ENCODE measurements around the gene TBC1D22A.
"Not testable (repeated sequence)": the region's sequence is repeated elsewhere in the genome, so short reads cannot be mapped to it uniquely, and the experiment has no call there.

Gene TBC1D22A

DNA sequence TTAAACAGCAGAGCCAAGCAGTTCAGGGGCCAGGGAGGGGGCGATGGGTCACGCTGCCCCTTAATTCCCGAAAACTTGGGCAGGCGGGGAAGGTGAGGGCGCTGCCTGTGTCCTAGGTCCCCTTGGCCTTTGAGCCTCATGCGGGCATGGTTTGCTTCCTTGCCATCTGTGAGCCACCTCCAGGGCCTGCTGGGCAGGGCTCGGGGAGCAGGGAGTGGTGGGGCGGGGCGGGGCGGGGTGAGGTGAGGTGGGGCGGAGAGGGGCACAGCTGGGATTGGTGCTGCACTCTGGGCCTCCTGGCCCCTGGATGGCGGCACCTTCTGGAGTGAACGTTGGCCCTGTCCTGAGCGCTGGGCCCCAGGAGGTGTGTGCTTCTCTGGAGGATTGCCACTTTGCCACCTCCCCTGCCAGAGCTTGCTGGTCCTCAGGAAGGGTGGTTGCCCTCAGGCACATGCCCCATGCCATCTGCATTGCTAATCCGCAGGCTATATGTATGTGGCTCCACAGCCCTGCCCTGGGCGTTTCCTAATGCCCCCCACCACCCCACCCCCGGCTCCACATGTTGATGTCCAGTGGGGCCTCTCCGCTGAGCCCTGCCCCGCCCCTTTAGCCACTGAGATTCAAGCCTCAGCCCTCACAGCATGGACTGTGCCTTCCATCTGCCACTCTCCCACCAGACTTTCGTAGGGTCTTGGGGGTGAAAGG is 352.5 kb downstream of the TBC1D22A start:
- DNase-seq: no peak

DNA sequence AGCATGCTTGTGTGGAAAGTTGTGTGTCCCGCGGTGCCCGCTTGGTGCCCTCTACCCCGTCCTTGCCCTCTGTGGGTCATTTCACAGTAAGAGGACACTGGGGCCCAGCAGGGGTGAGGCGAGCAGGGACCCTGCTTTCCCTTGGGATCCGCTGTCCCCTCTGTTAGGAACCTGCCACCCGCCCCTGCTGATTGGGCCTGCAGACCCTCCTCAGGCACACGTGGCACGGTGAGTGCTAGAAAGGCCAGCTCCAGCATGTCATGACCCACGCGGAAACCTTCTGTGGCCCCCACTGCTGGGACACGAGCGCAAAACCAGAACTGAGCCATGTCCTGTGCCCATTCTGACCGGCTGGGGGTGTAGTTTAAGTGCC is 353.1 kb downstream of the TBC1D22A start:
- no peak for DNase-seq

DNA sequence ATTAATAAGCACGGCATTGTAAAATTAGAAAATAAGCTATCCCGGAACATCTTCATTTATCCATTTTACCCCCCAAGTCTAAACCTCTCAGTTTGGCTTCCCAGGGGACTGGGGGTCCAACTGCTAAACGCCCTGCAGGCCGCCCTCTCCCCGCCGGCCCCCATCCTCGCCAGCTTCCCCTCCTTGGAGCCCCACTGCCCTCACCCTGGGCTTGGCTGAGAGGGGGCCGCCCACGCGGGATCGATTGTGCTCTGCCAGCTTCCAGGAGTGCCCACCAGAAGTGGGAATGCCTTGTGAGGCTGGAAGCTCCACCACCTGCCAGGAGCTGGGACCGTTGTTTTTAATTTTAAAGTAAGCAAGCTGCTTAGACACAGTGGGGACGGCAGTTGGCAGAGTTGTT is 353.5 kb downstream of the TBC1D22A start:
- DNase-seq: no peak

DNA sequence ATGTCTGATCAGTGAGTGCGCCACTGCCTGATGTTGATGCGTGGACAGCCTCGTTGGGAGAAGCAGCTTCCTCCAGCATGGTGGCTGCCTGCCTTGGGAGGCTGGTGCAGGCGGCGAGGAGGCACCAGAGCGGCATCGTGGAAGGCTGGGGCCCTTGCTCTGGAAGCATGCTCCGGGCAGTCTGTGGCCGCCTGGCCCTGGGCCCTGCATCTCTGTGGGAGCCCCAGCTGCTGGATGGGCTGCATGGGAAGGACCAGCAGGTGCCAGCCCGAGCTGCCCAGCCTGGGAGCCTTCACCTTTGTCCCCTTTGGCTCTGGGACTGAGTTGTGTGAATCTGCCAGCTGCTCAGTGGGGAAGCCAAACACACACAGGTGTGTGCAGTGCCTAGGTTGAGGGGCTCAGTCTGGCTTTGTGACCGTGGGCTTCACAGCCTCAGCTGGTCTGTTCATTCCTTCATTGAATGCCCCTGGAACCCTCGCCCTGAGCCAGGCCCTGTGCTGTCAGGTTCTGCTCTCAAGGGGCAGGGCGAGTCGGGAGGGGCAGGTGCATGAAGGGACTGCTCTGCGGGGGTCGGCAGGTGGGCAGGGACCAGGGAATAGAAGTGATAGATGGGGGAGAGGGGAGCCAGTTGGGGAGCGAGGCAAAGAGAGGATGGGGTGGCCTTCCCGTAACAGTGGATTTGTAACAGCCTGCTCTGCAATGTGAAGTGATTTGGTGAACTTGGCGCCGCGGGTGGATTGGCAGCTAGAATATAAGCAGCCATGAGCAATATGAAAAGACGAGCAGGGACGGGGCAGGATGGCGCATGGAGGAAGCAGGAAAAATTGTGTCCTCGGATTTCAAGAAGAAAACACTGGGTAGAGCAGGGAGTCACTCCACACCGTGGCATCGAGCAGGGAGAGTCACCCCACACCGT is 354.2 kb downstream of the TBC1D22A start:
- DNase-seq: no peak

DNA sequence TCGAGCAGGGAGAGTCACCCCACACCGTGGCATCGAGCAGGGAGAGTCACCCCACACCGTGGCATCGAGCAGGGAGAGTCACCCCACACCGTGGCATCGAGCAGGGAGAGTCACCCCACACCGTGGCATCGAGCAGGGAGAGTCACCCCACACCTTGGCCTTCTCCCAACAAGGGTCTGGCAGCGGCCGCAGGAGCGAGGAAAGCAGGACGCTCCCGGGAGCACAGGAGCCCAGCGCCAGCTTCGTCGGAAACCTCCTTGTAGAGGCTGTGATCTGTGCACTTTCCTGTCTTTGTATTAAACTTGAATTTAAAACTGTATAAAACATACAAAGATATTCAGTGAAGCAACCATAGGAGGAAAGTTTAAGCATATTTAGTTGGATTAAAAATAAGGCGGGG is 355.0 kb downstream of the TBC1D22A start:
- not testable (repeated sequence) for DNase-seq

DNA sequence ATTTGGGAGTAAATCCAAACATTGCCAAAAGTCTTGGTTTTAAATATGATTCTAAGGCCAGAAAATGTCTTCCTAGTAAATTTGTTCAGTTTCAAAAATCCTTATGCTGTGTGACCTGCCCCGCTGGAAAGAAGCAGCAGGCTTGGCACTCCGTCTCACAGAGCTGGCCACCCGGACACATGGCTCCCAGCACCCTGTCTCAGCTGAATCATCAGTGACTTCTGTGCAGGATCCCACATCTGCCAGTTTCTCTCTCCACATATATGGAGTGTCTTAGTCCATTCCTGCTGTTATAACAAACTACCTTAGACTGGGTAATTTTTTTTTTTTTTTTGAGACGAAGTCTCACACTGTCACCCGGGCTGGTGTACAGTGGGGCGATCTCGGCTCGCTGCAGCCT is 356.7 kb downstream of the TBC1D22A start:
- DNase-seq: no peak

DNA sequence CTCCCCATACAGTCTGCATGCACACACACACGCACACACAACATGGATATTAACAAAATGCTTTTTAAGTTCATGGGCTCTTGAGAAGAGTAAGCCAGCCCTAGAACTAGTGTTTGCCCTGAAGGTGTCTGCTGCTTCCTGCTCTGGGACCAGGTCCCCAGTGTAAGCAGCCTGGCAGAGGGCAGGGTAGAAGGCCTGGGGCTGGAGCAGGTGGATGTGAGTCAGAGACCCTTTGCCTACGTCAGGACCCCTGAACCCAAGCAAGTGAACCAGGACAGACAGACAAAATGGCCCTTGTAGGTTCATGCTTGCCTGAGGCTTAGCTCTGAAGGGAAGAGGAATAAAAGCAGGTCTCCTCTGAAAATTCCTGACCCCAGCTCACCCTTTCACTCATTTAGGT is 357.9 kb downstream of the TBC1D22A start:
- no peak for DNase-seq

DNA sequence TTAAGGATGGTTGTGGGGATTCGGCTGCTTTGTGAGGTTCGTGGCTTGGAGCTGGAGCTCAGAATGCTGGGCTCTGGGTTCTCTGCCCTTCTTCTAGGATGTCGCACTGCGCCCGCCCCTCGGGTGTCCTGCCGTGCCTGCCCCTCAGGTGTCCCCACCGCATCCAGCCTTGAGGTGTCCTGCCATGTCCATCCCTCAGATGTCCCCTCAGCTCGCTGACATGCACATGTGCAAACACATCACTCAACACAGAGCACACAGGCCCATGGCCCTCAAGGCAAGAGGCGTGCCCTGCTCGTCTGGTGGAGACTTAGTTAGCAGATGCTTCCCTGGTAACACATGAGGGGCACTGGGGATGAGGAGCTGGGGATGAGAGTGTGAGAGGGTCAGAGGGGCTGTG is 359.3 kb downstream of the TBC1D22A start:
- no peak for DNase-seq

DNA sequence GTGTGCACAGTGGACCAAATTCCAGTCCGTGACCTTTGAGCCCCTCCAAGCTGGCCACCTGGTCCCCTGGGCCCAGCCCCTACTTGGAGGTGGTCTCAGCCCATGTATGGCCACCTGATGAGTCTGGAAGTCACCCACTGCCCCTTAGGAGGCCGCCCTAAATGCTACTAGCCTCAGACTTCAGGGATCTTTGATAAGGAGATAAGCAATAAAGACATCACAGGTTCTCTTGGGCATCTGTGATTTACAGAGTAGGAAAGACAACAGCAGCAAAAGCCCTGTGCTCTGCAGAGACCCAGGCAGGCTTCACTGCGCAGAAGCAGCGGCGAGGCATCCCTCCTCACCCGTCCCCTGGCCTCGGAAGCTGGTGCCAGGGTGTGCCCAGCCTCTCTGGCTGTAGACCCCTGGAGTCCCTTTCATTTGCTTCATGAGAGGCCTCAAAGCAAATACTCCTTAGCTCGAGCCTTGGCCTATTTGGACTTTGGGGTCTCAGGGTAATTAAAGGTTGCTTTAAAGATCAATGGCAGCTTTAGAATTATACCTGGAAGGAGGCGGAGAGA is 360.1 kb downstream of the TBC1D22A start:
- DNase-seq: no peak

DNA sequence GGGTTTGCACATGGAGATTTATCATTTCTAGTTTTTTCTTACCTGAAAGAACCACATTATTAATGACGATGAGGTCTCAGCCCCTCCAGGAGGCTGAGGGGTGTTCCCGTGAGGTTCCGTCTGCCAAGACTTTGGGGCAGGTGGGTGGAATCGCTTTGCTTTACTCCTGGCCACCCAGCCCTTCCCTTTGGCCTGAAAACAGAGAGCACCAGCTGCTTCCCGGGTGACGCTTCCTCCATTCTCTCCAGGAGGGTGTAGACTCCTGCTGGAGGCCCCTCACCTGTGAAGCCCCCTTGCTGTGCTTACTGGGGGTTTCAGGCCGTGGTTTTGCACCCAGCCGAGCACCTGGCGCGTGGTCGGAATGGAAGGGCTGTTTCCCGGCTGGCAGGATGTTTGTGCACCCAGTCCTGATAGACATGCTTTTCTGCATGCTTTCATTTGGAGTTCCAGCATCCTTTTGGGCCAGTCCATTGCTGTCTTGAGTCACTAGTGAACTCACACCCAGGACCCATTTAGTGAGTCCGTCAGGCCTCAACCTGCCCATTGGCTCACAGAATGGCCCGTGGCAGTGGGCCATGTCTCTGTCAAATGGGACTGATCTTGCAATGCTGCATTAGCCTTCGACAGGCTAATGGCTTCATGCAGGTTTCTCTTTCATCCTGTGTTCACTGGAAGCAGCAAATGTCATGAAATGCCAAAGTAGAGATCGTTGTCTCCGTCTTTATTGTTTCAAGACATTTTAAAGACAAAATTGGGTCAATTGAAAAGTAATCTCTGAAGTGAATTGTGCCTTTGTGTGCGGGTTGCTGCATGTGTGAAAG is 360.8 kb downstream of the TBC1D22A start:
- DNase-seq: no peak

DNA sequence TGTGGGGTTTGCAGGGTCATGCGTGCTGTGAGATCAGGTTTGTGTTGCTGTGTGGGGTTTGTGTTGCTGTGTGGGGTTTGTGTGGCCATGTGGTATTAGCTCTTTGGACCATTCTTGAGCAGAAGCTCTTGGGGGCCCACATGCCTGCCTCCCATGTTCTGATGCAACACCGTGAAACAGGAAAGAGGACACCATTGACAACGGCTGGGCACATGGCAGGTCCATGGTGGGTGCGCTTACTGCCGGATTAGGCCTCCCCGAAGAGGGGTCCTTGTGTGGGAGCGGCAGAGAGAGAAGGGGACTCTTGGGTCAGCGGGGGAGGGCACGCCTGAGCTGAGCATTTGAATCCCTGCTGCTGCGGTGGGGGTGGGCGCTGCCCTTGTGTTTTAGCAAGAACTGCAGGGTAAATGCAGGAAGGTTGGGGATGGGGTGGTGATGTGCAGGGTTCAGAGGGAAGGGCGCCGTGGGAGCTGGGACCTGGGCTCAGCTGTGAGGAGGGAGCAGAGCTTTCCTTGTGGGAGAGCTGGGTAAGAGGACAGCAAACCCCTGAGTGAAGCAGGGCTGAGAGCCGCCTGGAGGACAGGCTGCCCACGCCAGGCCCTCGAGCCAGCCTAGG is 361.5 kb downstream of the TBC1D22A start:
- DNase-seq: no peak

DNA sequence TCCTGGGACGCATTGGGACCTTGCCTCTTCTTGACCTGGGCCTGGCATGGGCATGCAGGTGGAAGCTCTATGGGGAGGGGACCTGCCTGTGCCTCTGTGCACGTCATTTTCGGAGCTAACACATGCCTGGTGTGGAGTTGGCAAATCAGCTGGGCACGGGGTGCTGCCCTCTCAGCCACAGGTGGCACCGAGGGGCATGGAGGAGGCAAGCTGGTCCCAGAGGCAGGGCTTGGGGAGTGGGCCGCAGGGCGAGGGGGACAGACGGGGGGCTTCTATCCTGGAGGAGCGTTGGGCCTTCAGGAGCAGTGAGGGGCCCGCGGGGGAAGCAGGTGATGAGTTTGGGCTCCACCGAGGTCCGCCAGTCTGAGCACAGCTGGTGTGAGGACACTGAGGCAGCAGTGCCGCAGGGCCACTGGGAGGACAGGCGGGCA is 362.0 kb downstream of the TBC1D22A start:
- no peak for DNase-seq

DNA sequence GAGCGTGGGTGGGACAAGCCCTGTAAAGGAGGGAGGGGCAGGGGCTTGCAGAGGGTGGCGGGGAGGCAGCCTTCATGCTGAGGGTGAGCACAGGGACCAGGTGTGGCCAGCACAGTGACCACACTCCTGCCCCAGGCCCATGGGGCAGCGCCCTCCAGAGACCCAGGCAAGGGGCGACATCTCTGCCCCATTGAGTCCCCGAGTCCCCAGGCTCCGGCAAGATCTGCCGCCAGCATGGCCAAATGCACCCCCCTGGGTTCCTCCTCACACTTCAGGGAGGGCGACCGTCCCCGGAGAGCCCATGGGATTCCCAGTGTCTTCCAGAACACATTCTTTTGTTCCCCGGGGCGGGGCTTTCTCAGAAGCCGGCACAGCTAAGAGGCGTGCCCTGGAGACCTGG is 362.5 kb downstream of the TBC1D22A start:
- no peak for DNase-seq

DNA sequence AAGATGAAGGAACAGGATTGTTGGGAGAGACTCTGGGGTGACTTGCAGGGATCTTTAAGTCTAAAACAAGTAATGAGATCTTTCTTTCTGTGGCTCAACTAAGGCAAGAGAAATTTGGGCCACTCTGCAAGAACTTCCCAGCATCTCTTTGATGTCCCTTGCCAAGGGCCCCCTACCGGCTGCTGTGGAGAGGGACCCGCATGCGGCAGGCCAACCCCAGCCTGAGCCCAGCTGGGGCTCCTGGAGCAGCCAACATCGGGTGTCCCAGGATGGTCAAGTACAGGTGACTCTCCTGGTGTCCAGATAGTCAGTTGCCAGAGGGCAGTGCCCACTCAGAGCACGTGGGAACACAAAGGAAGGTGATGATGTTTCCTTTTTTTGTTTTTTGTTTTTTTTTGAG is 363.2 kb downstream of the TBC1D22A start:
- no peak for DNase-seq

DNA sequence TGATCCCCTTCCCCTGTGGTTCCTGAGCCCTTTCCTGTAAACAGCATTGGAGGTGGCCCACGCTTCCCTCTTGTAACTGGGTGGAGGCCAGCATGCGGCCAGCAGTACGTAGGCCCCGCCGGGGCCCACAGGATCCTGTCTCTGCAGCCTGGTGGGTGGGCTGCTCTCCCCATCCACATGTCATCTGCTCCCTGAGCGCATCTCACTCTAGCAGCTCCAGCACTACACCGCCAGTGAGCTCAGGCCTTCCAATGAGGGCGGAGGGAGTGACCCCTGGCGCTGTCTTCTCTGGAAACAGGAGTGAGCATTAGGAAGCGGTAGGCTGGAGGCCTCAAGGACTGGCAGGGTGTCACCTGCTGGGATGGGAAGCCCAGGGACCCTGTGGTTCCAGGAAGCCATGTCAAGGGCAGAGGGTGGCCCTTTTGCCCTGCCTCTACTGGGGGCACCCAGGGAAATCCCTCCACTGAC is 363.9 kb downstream of the TBC1D22A start:
- no peak for DNase-seq

DNA sequence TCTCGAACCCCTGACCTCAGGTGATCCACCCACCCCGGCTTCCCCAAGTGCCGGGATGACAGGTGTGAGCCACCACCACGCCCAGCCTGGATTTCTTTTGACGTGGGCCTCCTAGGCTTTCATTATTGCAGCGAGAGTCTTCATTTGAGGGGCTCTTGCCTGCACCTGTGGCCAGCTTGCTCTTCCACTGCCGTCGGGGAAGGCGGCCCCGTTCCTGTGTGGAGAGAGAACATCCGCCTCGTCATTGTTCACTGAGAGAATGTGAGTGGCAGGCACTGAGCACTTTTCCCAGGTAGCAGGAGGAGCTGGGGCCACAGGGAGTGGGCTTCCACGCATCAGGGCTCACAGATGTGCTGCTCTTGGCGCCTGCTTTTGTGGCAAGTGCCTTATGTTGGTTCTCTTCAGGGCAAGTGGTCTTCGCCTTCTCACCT is 365.0 kb downstream of the TBC1D22A start:
- no peak for DNase-seq

DNA sequence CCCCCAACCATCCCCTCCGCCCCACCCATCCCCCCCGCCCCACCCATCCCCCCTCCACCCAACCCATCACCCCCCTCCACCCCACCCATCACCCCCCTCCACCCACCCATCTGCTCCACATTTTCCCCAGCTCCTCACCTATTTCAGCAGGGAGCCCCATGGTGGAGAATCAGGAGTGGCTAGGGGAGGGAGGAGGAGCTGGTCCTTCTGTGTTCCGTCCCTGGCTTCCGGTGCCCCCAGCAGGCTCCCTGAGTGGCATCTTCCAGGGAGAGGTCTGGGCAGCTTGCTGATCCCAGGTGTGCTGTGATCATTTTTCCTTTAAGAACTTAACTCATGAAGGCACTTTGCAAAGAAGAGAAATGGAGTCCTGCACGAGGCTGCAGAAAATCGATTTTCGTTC is 365.8 kb downstream of the TBC1D22A start:
- no peak for DNase-seq

DNA sequence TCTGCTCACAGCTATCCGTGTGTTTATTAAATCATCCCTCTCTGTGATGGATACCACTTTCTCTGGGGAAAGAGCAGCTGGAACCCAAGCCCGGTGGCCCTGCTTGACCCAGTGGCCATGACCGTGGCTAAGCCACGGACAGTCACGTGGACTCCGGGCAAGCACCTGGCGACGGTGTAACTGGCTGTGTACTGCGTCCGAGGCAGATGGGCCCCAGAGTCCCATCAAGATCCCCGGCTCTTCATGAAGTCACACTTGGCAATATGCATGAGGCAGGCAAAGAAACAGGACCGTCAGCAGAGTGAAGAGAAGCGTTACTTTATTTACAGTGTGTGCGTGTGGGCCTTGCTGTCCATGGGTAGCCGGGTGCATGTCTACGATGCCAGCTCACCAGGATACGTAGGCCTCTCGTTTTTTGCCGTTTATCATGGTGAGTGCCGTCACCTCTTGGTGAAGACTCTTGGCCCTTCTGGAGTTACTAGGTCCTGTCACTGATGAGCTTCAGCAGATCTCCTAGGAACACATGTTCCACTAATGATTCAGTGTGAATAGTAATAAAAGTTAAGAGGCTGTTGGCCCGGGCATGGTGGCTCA is 366.3 kb downstream of the TBC1D22A start:
- DNase-seq: no peak

DNA sequence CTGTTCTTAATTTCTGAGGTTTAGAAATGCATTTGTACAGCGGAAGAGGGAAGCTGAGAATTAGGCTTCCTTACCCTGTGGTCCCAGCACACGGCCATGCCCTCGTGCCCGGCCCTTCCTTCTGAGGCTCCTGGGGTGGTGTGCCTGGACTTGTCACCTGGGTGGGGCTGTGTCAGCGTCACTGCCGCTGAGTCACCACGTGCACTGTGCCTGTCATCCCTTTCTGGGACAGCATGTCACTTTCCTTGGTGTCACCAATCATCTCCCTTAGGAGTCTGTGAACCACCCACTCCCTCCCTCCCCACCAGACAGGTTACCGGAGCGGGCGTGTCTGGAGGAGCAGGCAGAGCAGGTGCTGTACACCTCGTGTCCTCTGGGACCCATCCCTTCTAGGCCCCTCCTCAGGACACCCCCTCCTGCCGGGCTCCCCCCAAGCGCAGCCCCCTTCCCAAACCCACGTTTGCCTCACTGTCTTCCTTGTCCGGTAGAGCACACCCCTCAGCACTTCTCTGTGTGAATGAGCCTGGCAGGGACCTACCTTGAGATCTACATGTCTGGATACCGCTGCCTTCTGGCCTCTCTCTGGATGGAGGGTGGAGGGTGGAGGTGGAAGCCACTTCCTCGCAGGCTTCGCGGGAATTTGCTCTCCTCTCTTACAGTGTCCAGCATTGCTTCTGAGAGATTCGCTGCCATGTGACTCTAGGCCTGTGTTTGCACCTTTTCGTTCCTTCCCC is 367.6 kb downstream of the TBC1D22A start:
- no peak for DNase-seq

DNA sequence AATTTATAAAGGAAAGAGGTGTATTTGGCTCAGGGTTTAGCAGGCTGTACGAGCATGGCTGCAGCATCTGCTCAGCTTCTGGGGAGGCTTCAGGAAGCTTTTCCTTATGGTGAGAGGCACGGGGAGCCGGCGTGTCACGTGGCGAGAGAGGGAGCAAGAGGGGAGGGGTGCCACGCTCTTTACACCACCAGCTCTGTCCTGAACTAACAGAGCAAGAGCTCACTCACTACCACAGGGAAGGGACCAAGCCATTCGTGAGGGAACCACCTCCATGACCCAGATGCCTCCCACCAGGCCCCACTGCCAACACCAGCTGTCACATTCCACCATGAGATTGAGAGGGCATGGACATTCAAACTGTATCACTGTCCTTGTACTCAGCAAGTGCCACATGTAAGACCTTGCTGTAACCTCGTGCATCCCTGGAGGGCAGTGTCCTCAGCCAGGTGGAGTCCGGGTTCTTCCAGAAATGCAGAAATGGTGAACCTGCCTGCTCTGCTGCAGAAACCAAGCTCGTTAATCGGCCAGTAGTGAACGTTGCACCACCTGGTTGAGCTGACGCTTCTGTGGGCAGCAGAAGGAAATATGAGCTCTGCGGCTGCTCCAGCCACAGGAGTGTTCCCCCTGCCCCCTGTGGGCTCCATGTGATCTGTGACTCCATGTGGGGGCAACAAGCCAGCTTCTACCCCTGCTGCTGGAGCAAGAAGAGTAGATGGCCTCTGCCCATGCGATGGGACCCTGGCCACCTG is 368.6 kb downstream of the TBC1D22A start:
- DNase-seq: no peak

Data from activated CD4-positive, alpha-beta T cell treated with anti-CD3 and anti-CD28 coated beads, Interleukin-2, amount 50 U/mL, for 1 hour (primary cell).